HepG2 (cell line): ENCODE data around the gene TST. TPM values are rescaled to one million over a fixed set of nuclear protein-coding genes. Genes with fewer than 3 reads are reported as not detected.
A peak's percentile ranks its signal among the peaks of the same experiment; 100 is the strongest.

Source experiments
- HNRNPUL1 ChIP-seq: fragments of 200-400 bp; formaldehyde crosslinking; IDR thresholded peaks from 2 replicates; pipeline ENCODE4 v1.6.1; 2017; ENCODE audit warnings: low read depth, mild to moderate bottlenecking, low read length, moderate library complexity
- JUN ChIP-seq: sonication (generic); formaldehyde crosslinking; IDR thresholded peaks from 2 replicates; pipeline ENCODE4 v1.4.0; 2020; ENCODE audit warnings: mild to moderate bottlenecking, missing genetic modification reagents
- NBN ChIP-seq: fragments of 450-650 bp; conservative IDR thresholded peaks from 2 replicates; pipeline ENCODE4 v1.6.1; 2017
- NCOA2 ChIP-seq: sonication (generic); formaldehyde crosslinking; IDR thresholded peaks from 2 replicates; pipeline ENCODE4 v1.8.0; 2022; ENCODE audit warnings: inconsistent platforms
- REPIN1 ChIP-seq: sonication (generic); formaldehyde crosslinking; IDR thresholded peaks from 2 replicates; pipeline ENCODE4 v1.8.0; 2022; ENCODE audit warnings: missing genetic modification reagents, low read depth, mild to moderate bottlenecking, borderline replicate concordance
- RXRA ChIP-seq: sonication (generic); formaldehyde crosslinking; IDR thresholded peaks from 2 replicates; pipeline ENCODE4 v1.5.1; 2020; ENCODE audit warnings: missing genetic modification reagents
- SPEN ChIP-seq: sonication (generic); formaldehyde crosslinking; IDR thresholded peaks from 2 replicates; pipeline ENCODE4 v1.5.1; 2020; ENCODE audit warnings: low read depth, mild to moderate bottlenecking, missing genetic modification reagents
- TAF15 ChIP-seq: fragments of 200-400 bp; formaldehyde crosslinking; IDR thresholded peaks from one replicate; pipeline ENCODE4 v1.6.1; 2018; ENCODE audit warnings: mild to moderate bottlenecking, low read depth, low read length; ENCODE audit not compliant: poor library complexity, severe bottlenecking
- TGIF2 ChIP-seq: IDR thresholded peaks from 2 replicates; pipeline ENCODE4 v1.6.1; 2016; ENCODE audit warnings: control low read depth, missing compliant biosample characterization
- ZNF282 ChIP-seq: fragments of 450-650 bp; IDR thresholded peaks from 2 replicates; pipeline ENCODE4 v1.6.1; 2018; ENCODE audit not compliant: partially characterized antibody
- ZNF350 ChIP-seq: sonication (generic); formaldehyde crosslinking; IDR thresholded peaks from 2 replicates; pipeline ENCODE4 v1.4.0; 2020; ENCODE audit warnings: mild to moderate bottlenecking, low read depth, missing genetic modification reagents, borderline replicate concordance
- ZNF646 ChIP-seq: sonication (generic); formaldehyde crosslinking; IDR thresholded peaks from 2 replicates; pipeline ENCODE4 v1.9.0; 2021; ENCODE audit warnings: mild to moderate bottlenecking, missing genetic modification reagents
- ZSCAN29 ChIP-seq: sonication (generic); formaldehyde crosslinking; conservative IDR thresholded peaks from 2 replicates; pipeline ENCODE4 v1.4.0; 2020; ENCODE audit warnings: mild to moderate bottlenecking, missing genetic modification reagents
- polyA plus RNA-seq, 8 experiments: library from polyadenylated mRNA; depleted of rRNA in 3 of 8; stranded (reverse) in 7 of 8; unstranded in 1 of 8; fragments of >200 nt; fragmentation: Illumina TruSeq in 4 of 8; extraction: Trizol in 4 of 8; gene quantifications; 2 replicates each; pipeline versions ENCODE4 v1.2.1 to v1.2.3, GENCODE V29; 2011 to 2016; ENCODE audit warnings: low read depth in 4 of 8, missing spikeins in 1 of 8, mixed read lengths in 1 of 8; ENCODE audit not compliant: insufficient read depth in 1 of 8
- total RNA-seq, 5 experiments: library from RNA; depleted of rRNA; stranded (reverse); fragments of >200 nt; fragmentation: Illumina TruSeq; extraction: Trizol; gene quantifications; 2 replicates each; pipeline ENCODE4 v1.2.3, GENCODE V29; 2016; ENCODE audit warnings: low read depth in 1 of 5
- TF ChIP-seq, protein P1 (sequence below): sonication (generic); formaldehyde crosslinking; IDR thresholded peaks from 2 replicates; pipeline ENCODE4 v1.9.0; 2021; ENCODE audit warnings: missing genetic modification reagents, mild to moderate bottlenecking, borderline replicate concordance
- TF ChIP-seq, protein P2 (sequence below): sonication (generic); formaldehyde crosslinking; IDR thresholded peaks from 2 replicates; pipeline ENCODE4 v1.5.0; 2020; ENCODE audit warnings: missing genetic modification reagents
- TF ChIP-seq, protein P3 (sequence below): sonication (generic); formaldehyde crosslinking; IDR thresholded peaks from 2 replicates; pipeline ENCODE4 v1.9.0; 2021; ENCODE audit warnings: missing genetic modification reagents, mild to moderate bottlenecking, borderline replicate concordance

TST gene
- total and polyA plus RNA-seq, 2 of the 13 experiments (the other 11 are each of a cell fraction or from before 2014, with no cell fraction given), result 44.6 to 63.6 TPM

- TF ChIP-seq ZSCAN29 (CRISPR knock-in tag) (no peak; the same call in 1 of the 2 replicates), RXRA (peak; percentile 74; the same call in 1 of the 2 replicates), NCOA2 (CRISPR knock-in tag) (peak; percentile 64), SPEN (CRISPR knock-in tag) (0 out of 2 replicates have a peak, but pooled peaks have one; percentile 27), REPIN1 (CRISPR knock-in tag) (0 out of 2 replicates have a peak, but pooled peaks have one; percentile 25), HNRNPUL1 (no peak), TAF15 (no peak), ZNF282 (no peak), ZNF350 (CRISPR knock-in tag) (peak; percentile 17), ZNF646 (CRISPR knock-in tag) (no peak), TGIF2 (CRISPR knock-in tag) (no peak; the same call in 1 of the 2 replicates), NBN (no peak), JUN (CRISPR knock-in tag) (no peak)
- TF ChIP-seq, protein P1, sequence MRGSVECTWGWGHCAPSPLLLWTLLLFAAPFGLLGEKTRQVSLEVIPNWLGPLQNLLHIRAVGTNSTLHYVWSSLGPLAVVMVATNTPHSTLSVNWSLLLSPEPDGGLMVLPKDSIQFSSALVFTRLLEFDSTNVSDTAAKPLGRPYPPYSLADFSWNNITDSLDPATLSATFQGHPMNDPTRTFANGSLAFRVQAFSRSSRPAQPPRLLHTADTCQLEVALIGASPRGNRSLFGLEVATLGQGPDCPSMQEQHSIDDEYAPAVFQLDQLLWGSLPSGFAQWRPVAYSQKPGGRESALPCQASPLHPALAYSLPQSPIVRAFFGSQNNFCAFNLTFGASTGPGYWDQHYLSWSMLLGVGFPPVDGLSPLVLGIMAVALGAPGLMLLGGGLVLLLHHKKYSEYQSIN (CRISPR knock-in tag), result no peak
- TF ChIP-seq, protein P2, sequence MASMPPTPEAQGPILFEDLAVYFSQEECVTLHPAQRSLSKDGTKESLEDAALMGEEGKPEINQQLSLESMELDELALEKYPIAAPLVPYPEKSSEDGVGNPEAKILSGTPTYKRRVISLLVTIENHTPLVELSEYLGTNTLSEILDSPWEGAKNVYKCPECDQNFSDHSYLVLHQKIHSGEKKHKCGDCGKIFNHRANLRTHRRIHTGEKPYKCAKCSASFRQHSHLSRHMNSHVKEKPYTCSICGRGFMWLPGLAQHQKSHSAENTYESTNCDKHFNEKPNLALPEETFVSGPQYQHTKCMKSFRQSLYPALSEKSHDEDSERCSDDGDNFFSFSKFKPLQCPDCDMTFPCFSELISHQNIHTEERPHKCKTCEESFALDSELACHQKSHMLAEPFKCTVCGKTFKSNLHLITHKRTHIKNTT (CRISPR knock-in tag), result no peak
- TF ChIP-seq, protein P3, sequence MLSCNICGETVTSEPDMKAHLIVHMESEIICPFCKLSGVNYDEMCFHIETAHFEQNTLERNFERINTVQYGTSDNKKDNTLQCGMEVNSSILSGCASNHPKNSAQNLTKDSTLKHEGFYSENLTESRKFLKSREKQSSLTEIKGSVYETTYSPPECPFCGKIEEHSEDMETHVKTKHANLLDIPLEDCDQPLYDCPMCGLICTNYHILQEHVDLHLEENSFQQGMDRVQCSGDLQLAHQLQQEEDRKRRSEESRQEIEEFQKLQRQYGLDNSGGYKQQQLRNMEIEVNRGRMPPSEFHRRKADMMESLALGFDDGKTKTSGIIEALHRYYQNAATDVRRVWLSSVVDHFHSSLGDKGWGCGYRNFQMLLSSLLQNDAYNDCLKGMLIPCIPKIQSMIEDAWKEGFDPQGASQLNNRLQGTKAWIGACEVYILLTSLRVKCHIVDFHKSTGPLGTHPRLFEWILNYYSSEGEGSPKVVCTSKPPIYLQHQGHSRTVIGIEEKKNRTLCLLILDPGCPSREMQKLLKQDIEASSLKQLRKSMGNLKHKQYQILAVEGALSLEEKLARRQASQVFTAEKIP (CRISPR knock-in tag), result no peak
Observed at GRCh38 chr22:37033605-37034430, 14.6 kb upstream of the TST start (continued).
